NAMALWA (cell line): ENCODE data around the gene AADACL3.
"Not testable (repeated sequence)": the region's sequence is repeated elsewhere in the genome, so short reads cannot be mapped to it uniquely, and the experiment has no call there.

Experiments used
- DNase-seq: peaks from one replicate; pipeline ENCODE4 v3.0.0-alpha.2; 2015; ENCODE audit warnings: low spot score

AADACL3 gene

GRCh38 chr1:12714710-12715475 lies 1.0 kb upstream of the AADACL3 start:
- no peak for DNase-seq

GRCh38 chr1:12717301-12717838 lies 1.5 kb downstream of the AADACL3 start:
- no peak for DNase-seq

- no peak for DNase-seq
Observed at GRCh38 chr1:12722626-12723025, 6.7 kb downstream of the AADACL3 start.

GRCh38 chr1:12728391-12728790 lies 12.5 kb downstream of the AADACL3 start:
- DNase-seq: no peak

- no peak for DNase-seq
Observed at GRCh38 chr1:12730156-12730555, 14.2 kb downstream of the AADACL3 start.

GRCh38 chr1:12731084-12731483 lies 15.2 kb downstream of the AADACL3 start:
- not testable (repeated sequence) for DNase-seq

GRCh38 chr1:12734651-12735050 lies 18.7 kb downstream of the AADACL3 start:
- no peak for DNase-seq

- no peak for DNase-seq
Observed at GRCh38 chr1:12738934-12739333, 23.0 kb downstream of the AADACL3 start.

GRCh38 chr1:12739613-12740012 lies 23.7 kb downstream of the AADACL3 start:
- DNase-seq: no peak

GRCh38 chr1:12741946-12742345 lies 26.0 kb downstream of the AADACL3 start:
- no peak for DNase-seq

GRCh38 chr1:12745126-12745991 lies 29.4 kb downstream of the AADACL3 start:
- no peak for DNase-seq

GRCh38 chr1:12745992-12746323 lies 30.0 kb downstream of the AADACL3 start, which contains the start of gene CFAP107:
CFAP107 (plus strand) TSS chr1:12746200; CDS start chr1:12746431, 231 bp downstream.
- peak; percentile 7 for DNase-seq

GRCh38 chr1:12748778-12749355 lies 33.0 kb downstream of the AADACL3 start:
- no peak for DNase-seq

- DNase-seq: no peak
Observed at GRCh38 chr1:12754738-12755137, 38.8 kb downstream of the AADACL3 start.

- DNase-seq: no peak
Observed at GRCh38 chr1:12756273-12756672, 40.4 kb downstream of the AADACL3 start.

- no peak for DNase-seq
Observed at GRCh38 chr1:12756768-12757413, 41.0 kb downstream of the AADACL3 start.

GRCh38 chr1:12757836-12758235 lies 41.9 kb downstream of the AADACL3 start:
- no peak for DNase-seq

- DNase-seq: peak; percentile 30
Observed at GRCh38 chr1:12760256-12760795, 44.4 kb downstream of the AADACL3 start.

GRCh38 chr1:12761781-12762180 lies 45.9 kb downstream of the AADACL3 start:
- no peak for DNase-seq

- DNase-seq: no peak
Observed at GRCh38 chr1:12762766-12763165, 46.9 kb downstream of the AADACL3 start.

- DNase-seq: no peak
Observed at GRCh38 chr1:12763479-12763878, 47.6 kb downstream of the AADACL3 start.

- no peak for DNase-seq
Observed at GRCh38 chr1:12764016-12764415, 48.1 kb downstream of the AADACL3 start.
